ENCODE measurements around the gene ADAMTS18. TPM values are rescaled to one million over a fixed set of nuclear protein-coding genes. Genes with fewer than 3 reads are reported as not detected.

Gene ADAMTS18
- total RNA-seq, 1 donor from 2014 or later, result not detected

- H3K4me3 ChIP-seq (ENCODE audit: low read depth, low read length), result no peak overlapping the region
- no peak for TF ChIP-seq CTCF (IDR thresholded peaks at IDR 0.05; ENCODE audit: insufficient read depth, low read length, severe bottlenecking)
- FAIRE-seq (no peak), DNase-seq (ENCODE audit: low read depth) (no peak)
- no peaks in the 10 kb centered on the region for H3K36me3 ChIP-seq (ENCODE audit: control insufficient read depth, insufficient read depth, low read length)
- H3K27me3 ChIP-seq (ENCODE audit: control insufficient read depth, insufficient read depth, low read length), result no peaks in the 10 kb centered on the region
Observed at GRCh38 chr16:77302249-77302648, 132.6 kb downstream of the ADAMTS18 start.

- no peak for FAIRE-seq
- DNase-seq (ENCODE audit: low read depth), result no peak
Observed at GRCh38 chr16:77300256-77300655, 134.6 kb downstream of the ADAMTS18 start.

GRCh38 chr16:77299395-77299794 lies 135.4 kb downstream of the ADAMTS18 start:
- DNase-seq (ENCODE audit: low read depth) (no peak), FAIRE-seq (no peak)
- no peaks in the 10 kb centered on the region for H3K27me3 ChIP-seq (ENCODE audit: control insufficient read depth, insufficient read depth, low read length)
- no peaks in the 10 kb centered on the region for H3K36me3 ChIP-seq (ENCODE audit: control insufficient read depth, insufficient read depth, low read length)
- no peak overlapping the region for H3K4me3 ChIP-seq (ENCODE audit: low read depth, low read length)
- TF ChIP-seq CTCF (IDR thresholded peaks at IDR 0.05; ENCODE audit: insufficient read depth, low read length, severe bottlenecking), result no peak

More at GRCh38 chr16:77300256-77300655, 134.6 kb downstream of the ADAMTS18 start:
- TF ChIP-seq CTCF (IDR thresholded peaks at IDR 0.05; ENCODE audit: insufficient read depth, low read length, severe bottlenecking), result no peak
- no peak overlapping the region for H3K4me3 ChIP-seq (ENCODE audit: low read depth, low read length)
- no peaks in the 10 kb centered on the region for H3K36me3 ChIP-seq (ENCODE audit: control insufficient read depth, insufficient read depth, low read length)
- no peaks in the 10 kb centered on the region for H3K27me3 ChIP-seq (ENCODE audit: control insufficient read depth, insufficient read depth, low read length)

- Histone ChIP-seq H3K36me3 (ENCODE audit: control insufficient read depth, insufficient read depth, low read length) (no peaks in the 10 kb centered on the region), H3K4me3 (ENCODE audit: low read depth, low read length) (no peak overlapping the region), H3K27me3 (ENCODE audit: control insufficient read depth, insufficient read depth, low read length) (no peaks in the 10 kb centered on the region)
- no peak for TF ChIP-seq CTCF (IDR thresholded peaks at IDR 0.05; ENCODE audit: insufficient read depth, low read length, severe bottlenecking)
- DNase-seq (ENCODE audit: low read depth), result peak; percentile 91
- no peak for FAIRE-seq
Observed at GRCh38 chr16:77298418-77299360, 136.1 kb downstream of the ADAMTS18 start.

- FAIRE-seq (no peak), DNase-seq (ENCODE audit: low read depth) (peak; percentile 28)
- Histone ChIP-seq H3K27me3 (ENCODE audit: control insufficient read depth, insufficient read depth, low read length) (no peaks in the 10 kb centered on the region), H3K36me3 (ENCODE audit: control insufficient read depth, insufficient read depth, low read length) (no peaks in the 10 kb centered on the region), H3K4me3 (ENCODE audit: low read depth, low read length) (no peak overlapping the region)
- no peak for TF ChIP-seq CTCF (IDR thresholded peaks at IDR 0.05; ENCODE audit: insufficient read depth, low read length, severe bottlenecking)
Observed at GRCh38 chr16:77297996-77298395, 136.8 kb downstream of the ADAMTS18 start.
